Measurements from ENCODE around the gene SCN4B. TPM values are rescaled to one million over a fixed set of nuclear protein-coding genes. Genes with fewer than 3 reads are reported as not detected.

Gene SCN4B
- polyA plus RNA-seq, 1 donor = 4.7 TPM

DNA sequence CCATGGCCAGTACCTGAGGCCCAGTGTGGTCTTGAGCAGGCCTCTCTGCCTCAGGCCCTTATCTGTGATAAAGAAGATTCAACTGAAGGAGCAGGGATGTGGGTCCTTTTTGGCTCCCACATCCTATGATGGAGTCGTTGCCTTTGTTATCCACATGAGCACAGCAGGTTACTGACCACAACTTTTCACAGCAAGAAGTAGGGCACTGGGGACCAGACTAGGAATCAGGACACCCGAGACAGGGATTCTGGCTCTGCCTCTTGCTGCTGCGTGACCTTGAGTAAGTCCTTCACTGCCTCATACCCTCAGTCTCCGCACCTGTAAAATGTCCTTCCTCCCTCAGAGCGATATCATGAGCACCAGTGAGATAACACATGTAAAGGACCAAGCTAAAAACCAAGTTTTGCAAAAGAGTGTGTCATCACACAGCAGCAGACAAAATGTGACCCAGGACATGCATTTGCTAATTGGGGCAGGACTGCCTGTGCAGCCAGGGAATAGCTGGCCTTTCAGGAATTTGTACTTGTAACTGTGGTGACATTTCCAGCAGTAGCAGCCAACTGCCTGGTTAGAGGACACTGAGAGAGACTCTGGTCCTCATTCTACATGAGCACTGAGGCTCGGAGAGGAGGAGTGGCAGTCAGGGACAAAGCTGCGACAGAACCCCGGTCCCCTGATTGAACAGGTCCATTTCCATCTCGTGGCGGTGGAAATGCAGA is 52.6 kb downstream of the SCN4B start:
- no peak for DNase-seq (ENCODE audit: low read depth)

DNA sequence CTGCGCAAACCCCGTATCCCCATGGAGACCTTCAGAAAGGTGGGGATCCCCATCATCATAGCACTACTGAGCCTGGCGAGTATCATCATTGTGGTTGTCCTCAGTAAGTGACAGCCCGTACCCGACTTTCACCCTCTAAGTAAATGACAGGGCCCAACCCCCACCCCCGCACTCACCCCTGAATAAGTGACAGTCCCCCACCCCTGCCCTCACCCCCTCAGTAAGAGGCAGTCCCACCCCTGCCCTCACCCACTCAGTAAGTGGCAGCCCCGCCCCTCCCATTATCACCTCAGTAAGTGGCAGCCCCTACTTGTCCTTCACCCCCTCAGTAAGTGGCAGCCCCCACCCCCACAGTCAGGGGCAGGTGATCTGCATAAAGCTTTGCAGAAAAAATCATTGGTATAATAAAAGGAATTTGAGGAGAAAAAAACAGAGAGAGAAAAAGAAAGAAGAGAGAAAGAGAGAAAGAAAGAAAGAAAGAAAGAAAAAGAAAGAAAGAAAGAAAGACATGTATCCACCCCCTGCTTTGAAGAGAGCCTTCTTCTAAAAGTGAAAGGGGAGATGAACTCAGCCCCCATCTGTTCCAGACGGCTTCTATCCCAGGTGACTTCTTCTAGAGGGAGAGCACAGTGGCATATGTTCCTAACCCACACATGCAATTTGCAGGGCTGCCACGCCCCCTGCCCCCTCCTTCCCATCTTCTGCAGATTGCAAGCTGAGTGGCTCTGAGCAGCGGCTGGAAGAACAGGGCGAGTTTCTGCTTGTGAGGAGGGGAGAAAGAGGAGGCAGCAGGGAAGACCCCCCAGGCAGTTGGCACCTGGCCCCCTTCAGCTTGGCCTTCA is 53.4 kb downstream of the SCN4B start:
- DNase-seq (ENCODE audit: low read depth) = no peak

DNA sequence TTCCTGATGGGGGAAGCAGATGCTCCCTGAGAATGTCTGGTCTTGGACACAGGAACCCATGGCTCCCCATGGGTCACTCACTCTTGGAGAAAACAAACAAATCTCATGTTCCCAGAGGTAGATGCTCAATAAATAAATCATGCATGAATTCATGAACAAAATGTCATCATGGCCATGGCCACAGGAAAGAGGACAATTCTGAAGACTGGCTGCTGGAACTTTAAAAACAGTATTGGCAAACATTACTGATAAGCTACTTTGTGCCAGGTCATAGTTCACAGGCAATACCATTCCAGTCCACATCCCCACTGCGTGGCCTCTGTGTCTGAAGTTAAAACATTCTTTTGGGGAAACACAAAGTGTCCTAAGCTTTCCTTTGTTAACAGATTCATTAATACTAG is 56.7 kb downstream of the SCN4B start:
- DNase-seq (ENCODE audit: low read depth) = no peak

GRCh38 chr11:118095493-118095892 is 57.1 kb downstream of the SCN4B start:
- no peak for DNase-seq (ENCODE audit: low read depth)

GRCh38 chr11:118092907-118093571 is 59.6 kb downstream of the SCN4B start:
- no peak for DNase-seq (ENCODE audit: low read depth)

DNA sequence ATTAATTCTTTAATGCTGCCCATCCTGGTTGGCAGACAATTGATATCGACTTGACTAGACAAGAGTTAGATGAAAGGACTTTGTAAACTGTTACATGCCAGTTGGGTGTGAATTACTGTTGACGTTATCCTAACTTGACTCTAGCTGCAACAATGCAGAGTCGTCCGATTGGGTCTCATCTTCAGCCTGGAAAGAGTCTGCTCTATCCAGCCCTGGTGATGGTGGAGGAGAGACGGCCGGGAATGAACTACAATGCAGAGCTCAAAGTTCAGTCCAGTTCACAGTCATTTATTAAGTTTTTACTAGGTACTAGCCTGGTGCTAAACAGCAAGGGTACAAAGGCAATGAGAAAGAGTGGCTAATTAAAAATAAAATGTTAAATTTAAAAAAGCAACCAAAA is 60.9 kb downstream of the SCN4B start:
- no peak for DNase-seq (ENCODE audit: low read depth)

- no peak for DNase-seq (ENCODE audit: low read depth)
These were observed 62.0 kb downstream of the SCN4B start for GRCh38 chr11:118090545-118091162.

- no peak for DNase-seq (ENCODE audit: low read depth)
These were observed 64.1 kb downstream of the SCN4B start for GRCh38 chr11:118088531-118088930.

GRCh38 chr11:118087931-118088330 is 64.7 kb downstream of the SCN4B start:
- DNase-seq (ENCODE audit: low read depth) = no peak

DNA sequence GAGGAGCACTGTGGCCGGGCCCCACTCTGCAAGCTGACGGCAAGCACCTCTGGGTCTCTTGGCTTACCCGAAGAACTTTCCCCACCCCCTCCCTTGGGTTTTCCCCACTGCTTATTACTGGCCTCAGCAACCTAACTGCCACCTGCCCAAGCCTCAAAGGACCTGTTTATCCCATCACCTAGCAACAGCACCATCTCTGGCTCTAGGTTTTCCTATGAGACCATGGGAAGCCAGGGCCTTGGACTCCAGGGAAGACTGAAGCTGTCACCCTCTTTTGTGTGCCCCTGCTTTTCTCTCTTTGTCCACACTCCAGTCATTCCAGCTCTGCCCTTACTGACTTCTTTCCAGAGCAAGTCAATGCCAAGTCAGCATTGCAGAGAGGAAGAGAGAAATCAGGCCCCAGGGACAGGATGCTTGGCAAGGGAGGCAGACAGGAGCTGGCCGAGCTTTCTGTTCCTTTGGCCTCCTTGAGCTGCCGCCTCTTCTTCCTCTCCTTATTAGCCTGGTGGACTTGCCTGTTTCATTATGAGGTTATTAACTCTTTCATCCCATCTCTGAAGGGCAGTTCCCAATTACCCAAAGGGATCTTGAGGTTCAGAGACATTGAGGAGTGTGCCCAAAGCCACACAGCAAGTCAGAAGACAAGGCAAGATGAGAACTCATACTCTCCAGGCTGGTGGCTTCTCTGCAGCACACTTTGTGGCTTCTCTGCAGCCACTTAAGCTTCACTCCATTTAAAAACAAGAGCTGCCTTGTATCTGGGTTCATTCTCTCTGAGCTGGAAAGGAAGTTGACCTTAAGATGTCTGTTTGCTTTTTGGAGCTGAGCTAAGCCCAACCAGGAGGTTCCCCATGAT is 65.5 kb downstream of the SCN4B start, which contains the start of gene SMIM35:
TSS of gene SMIM35 (minus strand) at position 51 of the 856 bp plus-strand sequence. CDS start 206 bp downstream, outside the sequence.
- DNase-seq (ENCODE audit: low read depth) = no peak

- no peak for DNase-seq (ENCODE audit: low read depth)
These were observed 68.0 kb downstream of the SCN4B start for GRCh38 chr11:118084656-118085055.

DNA sequence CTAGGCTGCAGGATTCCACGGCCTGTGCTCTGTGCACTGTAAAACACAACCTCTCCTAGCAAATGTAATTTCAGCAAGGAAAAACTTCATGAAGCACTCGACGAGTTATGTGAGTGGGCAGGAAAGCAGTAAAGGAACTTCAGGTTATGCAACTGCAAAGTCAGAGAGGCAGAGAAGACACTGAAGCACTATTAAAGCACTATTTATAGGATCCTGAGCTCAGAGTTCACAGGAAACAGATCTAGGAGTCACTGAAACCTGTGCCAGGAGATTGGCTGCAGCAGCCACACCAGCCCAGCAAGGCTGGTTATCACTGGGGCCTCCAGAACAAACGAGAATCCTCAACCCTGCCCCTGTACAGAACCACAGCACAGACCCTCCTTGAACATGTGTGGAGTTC is 68.4 kb downstream of the SCN4B start:
- no peak for DNase-seq (ENCODE audit: low read depth)

Other genes starting within 250 kb of the SCN4B start
- 0.19 TPM for gene TMPRSS13, start 223.4 kb downstream of the SCN4B start, polyA plus RNA-seq (ENCODE audit: insufficient read length)
- gene IL10RA, start 166.4 kb downstream of the SCN4B start, polyA plus RNA-seq (ENCODE audit: insufficient read length) = 3.8 TPM
- 0.10 TPM for gene TMPRSS4, start 75.7 kb downstream of the SCN4B start, polyA plus RNA-seq (ENCODE audit: insufficient read length)
- gene SMIM35, start 65.9 kb downstream of the SCN4B start, polyA plus RNA-seq (ENCODE audit: insufficient read length) = 0.32 TPM
- 4.4 TPM for gene SCN2B, start 23.8 kb upstream of the SCN4B start, polyA plus RNA-seq (ENCODE audit: insufficient read length)
- 1.7 TPM for gene JAML, start 72.2 kb upstream of the SCN4B start, polyA plus RNA-seq (ENCODE audit: insufficient read length)
- gene MPZL3, start 99.5 kb upstream of the SCN4B start, polyA plus RNA-seq (ENCODE audit: insufficient read length) = 0.58 TPM
- gene MPZL2, start 111.5 kb upstream of the SCN4B start, polyA plus RNA-seq (ENCODE audit: insufficient read length) = 0.51 TPM
- gene CD3E, start 151.9 kb upstream of the SCN4B start, polyA plus RNA-seq (ENCODE audit: insufficient read length) = 0.54 TPM
- gene CD3D, start 189.9 kb upstream of the SCN4B start, polyA plus RNA-seq (ENCODE audit: insufficient read length) = not detected
- 0.13 TPM for gene CD3G, start 191.5 kb upstream of the SCN4B start, polyA plus RNA-seq (ENCODE audit: insufficient read length)
- 21.2 TPM for gene UBE4A, start 206.8 kb upstream of the SCN4B start, polyA plus RNA-seq (ENCODE audit: insufficient read length)
- gene ATP5MG, start 248.8 kb upstream of the SCN4B start, polyA plus RNA-seq (ENCODE audit: insufficient read length) = 416 TPM